ENCODE measurements around the gene SPTSSA.
"Not testable (repeated sequence)": the region's sequence is repeated elsewhere in the genome, so short reads cannot be mapped to it uniquely, and the experiment has no call there.

The SPTSSA gene, protein sequence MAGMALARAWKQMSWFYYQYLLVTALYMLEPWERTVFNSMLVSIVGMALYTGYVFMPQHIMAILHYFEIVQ

DNA sequence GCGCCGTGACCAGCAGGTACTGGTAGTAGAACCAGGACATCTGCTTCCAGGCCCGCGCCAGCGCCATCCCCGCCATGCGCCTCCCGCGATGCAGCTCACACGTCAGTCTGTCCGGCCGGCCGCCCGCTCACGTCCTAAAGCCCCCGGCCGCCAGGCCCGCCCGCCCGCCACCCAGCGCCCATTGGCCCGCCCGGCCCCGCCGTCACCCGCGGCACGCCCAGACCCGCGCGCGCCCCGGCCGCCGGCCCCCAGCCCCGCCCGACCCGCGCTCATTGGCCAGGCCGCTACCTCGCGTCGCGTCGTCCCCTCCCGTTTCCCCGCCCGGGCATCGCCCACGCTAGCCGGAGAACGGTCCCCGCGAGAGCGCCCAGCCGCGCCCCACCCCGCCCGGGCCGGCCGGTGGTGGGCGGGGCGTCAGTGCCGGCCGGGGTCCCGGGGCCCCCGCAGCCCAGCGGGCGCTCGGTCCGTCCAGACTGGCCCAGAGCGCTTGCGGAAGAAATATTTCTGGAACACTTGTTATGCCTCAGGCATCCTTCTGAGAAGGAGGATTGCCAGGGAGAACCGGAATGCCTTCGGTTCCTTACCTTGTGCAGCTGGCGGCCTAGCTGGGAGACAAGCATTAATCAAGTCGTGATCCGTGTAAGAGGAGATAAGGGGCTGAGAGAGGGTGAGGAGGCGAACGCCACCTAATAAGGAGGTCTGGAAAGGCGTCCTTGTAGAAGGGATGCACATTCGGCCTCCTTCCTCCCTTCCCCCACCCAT lies at the start of gene SPTSSA:
TSS of gene SPTSSA (minus strand) at position 109 of the 762 bp plus-strand sequence. CDS start at position 76, 33 bp downstream.
- peak; percentile 44 to 97 (median 90) for DNase-seq

- DNase-seq: no peak
Measured at GRCh38 chr14:34507884-34508283, 45.8 kb upstream of the SPTSSA start.

DNA sequence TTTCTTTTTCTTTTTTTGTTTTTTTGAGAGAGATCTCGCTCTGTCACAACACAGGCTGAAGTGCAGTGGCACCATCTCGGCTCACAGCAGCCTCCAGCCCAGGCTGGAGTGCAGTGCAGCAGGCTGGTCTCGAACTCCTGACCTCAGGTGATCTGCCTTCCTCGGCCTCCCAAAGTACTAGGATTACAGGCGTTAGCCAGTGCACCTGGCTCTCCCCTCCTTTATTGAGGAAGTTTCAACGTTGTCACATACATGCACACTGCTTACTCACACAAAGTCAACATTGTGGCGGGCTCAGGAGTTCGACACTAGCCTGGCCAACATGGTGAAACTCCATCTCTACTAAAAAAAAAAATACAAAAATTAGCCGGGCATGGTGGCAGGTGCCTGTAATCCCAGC lies 45.4 kb upstream of the SPTSSA start:
- no peak for DNase-seq

DNA sequence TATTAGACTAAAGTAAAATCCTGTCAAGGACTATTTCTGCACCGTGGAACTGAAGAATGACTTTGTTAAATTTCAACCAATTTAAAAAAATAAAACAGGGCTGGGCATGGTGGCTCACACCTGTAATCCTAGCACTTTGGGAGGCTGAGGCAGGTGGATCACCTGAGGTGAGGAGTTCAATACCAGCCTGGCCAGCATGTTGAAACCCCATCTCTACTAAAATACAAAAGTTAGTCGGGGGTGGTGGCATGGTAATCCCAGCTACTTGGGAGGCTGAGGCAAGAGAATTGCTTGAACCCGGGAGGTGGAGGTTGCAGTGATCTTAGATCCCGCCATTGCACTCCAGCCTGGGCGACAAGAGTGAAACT lies 43.1 kb upstream of the SPTSSA start:
- not testable (repeated sequence) for DNase-seq

DNA sequence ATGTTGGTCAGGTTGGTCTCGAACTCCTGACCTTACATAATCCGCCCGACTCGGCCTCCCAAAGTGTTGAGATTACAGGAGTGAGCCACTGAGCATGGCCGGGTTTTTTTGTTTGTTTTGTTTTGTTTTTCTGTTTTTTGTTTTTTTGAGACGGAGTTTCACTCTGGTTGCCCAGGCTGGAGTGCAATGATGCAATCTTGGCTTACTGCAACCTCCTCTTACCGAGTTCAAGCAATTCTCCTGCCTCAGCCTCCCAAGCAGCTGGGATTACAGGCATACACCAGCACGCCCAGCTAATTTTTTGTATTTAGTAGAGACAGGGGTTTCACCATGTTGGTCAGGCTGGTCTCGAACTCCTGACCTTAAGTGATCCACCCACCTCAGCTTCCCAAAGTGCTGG lies 42.0 kb upstream of the SPTSSA start:
- not testable (repeated sequence) for DNase-seq

DNA sequence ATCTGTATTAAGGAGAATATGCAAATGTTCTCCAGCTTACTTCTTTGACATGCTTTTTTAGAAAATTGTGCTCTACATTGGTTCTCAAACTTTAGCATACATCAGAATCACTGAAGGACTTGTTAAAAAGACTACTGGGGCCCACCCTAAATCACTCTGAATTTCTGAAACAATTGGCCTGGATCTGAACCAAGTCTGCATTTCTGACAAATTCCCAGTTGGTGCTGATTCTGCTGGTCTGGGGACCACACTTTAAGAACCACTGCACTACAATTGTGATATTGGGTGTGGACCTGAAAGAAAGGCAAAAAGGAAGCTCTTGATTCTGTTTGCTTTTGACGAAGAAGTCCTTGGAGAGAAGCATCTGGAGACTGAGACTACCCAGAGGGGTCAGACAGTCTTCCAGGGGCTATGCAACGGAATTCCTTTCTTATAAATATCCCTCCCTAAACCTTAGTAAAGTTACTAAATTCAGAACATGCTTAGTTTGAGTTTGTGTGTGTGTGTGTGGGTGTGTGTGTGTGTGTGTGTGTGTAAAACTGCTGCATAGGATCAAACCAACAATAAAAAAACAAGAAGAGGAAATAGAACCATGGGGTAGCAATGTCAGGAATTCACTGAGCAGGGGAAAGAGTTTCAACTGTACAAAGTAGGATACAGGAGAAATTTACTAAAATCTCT lies 40.6 kb upstream of the SPTSSA start:
- DNase-seq: no peak

DNA sequence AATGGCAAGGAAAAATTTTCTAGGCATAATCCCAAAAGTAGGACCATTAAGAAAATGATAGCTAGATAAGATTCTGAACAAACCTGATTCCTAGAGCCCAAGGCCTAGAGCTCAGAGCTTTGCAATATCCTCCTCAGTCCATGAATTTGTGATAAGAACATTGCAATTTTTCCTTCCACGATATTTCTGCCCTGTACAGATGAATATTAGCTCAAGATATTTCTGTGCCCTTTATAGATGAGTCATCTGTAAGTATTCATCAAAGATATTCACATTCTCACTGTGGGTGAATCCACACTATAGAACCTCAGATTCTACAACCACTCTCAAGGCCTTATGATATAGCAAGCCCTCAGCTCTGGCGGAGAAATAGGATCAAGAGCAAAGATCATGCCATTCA lies 40.0 kb upstream of the SPTSSA start:
- no peak for DNase-seq

- no peak for DNase-seq
Measured at GRCh38 chr14:34501004-34501580, 39.1 kb upstream of the SPTSSA start.

DNA sequence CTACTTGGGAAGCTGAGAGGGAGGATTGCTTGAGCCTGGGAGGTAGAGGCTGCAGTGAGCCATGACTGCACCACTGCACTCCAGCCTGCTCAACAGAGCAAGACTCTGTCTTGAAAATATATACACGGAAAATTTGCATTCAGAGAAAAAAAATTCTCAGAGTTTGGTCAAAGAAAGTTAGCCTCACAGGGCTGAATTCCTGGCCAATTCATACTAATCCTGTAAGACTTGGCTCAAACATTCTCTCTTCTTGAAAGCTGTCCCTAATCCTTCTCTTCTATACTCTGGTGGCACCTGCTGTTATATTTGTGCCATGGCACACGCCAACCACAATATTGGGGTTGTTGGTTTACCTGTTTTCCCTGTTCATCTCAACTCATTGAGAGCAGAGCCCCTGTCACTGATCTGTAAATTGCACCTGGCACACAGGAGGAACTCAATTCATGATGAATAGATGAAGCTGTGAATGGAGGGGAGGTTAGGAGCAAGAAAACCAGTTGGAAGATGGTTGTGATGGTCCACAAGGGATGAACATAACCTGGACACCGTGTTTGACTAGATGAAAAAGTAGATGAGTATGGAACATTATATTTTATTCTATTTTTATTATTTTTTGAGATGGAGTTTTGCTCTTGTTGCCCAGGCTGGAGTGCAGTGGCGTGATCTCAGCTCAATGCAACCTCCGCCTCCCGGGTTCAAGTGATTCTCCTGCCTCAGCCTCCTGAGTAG lies 36.8 kb upstream of the SPTSSA start:
- DNase-seq: no peak

DNA sequence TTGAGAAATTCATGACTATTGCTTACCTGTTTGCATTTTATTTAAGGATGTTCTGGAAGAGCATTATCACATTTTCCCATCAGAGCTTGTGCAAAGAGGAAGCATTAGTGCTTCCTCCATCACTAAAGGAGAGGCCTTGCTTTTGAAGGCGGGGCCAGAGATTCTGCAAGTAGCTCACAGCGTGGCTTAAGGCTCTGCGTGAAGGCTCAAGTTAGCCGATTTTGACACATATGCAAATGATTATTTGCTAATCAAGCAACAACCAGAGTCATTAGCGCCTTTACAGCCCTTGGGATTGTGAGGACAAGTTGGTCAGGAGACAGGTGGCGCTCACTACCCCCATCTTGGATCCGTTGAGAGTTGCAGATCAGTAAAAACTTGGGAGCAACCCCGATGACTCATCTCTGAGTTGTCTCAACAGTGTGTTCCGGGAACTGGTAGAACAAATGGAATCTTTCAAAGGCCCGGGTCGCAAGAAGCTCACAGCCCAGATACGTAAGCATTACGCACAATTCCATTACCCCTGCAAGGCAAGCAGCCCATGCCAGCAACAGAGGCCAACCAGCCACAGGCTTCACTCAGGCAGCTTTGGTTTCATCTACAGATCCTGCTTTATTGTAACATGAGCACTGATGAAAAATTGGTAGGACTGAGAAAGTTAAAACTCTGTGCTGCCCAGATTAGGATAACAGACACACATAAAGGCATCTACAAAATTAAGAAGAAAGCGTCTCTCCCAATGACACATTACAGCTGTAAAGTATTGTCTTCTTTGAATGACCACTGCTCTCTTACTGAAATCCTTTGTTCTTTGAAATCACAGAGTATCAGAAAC lies 34.9 kb upstream of the SPTSSA start:
- DNase-seq: peak in 12 of 14 donors; percentile 15 to 86 (median 54)

- peak in 2 of 14 donors; percentile 0 to 28 for DNase-seq
Measured at GRCh38 chr14:34496007-34496678, 34.1 kb upstream of the SPTSSA start.

DNA sequence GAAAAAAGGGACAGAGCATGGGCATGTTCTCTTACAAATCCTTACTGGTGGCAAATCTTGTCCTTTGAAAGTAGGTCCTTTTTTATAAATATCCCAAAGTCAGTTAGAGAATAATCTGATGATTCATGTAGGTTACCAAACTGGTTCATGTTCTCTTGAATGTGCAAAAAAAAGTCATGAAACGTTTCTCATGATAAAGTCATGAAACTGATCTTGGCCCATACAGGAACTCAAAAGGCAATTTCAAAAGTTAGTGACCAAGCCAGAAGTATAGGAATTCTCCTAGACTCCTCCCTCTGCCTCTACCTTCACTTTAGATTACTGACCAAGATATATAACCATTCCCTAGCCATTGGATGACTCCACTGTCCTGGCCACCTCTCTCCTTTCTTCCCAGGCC lies 27.3 kb upstream of the SPTSSA start:
- DNase-seq: no peak

DNA sequence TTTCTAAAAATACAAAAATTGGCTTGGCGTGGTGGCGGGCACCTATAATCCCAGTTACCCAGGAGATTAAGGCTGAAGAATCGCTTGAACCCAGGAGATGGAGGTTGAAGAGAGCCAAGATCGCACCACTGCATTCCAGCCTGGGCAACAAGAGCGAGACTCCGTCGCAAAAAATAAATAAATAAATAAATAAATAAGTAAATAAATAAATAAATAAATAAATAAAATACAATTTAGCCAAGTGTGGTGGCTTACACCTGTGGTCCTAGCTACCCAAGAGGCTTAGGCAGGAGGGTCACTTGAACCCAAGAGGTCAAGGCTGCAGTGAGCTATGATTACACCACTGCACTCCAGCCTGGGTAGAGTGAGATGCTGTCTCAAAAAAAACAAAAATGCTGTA lies 26.5 kb upstream of the SPTSSA start:
- DNase-seq: no peak

GRCh38 chr14:34484726-34485125 lies 22.7 kb upstream of the SPTSSA start:
- no peak for DNase-seq

DNA sequence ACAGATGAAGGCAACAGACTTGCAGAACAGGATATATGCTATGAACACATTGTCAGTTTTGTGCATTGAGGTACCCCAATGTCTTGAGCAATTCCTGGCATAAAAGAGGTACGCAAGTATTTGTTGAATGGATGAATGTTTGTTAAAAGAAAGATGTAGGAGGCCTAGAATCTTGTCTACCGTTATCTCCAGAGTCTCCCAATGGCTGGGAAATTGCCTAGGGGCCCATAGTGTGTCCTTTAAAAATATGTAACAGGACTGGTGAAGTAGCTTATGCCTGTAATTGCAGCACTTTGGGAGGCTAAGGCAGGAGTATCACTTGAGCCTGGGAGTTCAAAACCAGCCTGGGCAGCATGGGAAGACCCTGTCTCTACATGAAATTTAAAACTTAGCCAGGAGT lies 20.4 kb upstream of the SPTSSA start:
- DNase-seq: no peak

- DNase-seq: no peak
Measured at GRCh38 chr14:34479694-34480093, 17.7 kb upstream of the SPTSSA start.

DNA sequence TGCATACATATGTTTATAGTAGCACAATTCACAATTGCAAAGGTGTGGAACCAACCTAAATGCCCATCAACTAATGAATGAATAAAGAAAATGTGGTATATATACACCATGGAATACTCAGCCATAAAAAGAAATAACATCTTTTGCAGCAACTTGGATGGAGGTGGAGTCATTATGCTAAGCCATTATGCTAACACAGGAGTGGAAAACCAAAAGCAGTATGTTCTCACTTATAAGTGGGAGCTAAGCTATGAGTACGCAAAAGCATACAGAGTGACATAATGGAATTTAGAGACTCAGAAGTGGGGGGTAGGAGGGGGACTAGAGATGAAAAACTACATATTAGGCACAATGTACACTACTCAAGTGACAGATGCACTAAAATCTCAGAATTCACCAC lies 16.2 kb upstream of the SPTSSA start:
- no peak for DNase-seq

DNA sequence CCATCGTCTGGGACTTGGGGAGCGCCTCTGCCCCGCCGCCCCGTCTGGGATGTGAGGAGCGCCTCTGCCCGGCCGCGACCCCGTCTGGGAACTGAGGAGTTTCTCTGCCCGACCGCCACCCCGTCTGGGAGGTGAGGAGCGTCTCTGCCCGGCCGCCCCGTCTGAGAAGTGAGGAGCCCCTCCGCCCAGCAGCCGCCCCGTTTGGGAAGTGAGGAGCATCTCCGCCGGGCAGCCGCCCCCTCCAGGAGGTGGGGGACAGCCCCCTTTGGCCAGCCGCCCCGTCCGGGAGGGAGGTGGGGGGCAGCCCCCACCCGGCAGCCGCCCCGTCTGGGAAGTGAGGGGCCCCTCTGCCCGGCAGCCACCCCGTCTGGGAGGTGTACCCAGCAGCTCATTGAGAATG lies 14.0 kb upstream of the SPTSSA start:
- not testable (repeated sequence) for DNase-seq

- no peak for DNase-seq
Measured at GRCh38 chr14:34475163-34475562, 13.1 kb upstream of the SPTSSA start.

- DNase-seq: no peak
Measured at GRCh38 chr14:34474187-34474679, 12.2 kb upstream of the SPTSSA start.

- no peak for DNase-seq
Measured at GRCh38 chr14:34472706-34473279, 10.8 kb upstream of the SPTSSA start.

Data from C1 segment of cervical spinal cord (tissue), 14 donors.